Right cardiac atrium (tissue), 5 donors: ENCODE data around the gene ARFGAP3. TPM values are rescaled to one million over a fixed set of nuclear protein-coding genes. Genes with fewer than 3 reads are reported as not detected.
"Not testable (repeated sequence)": the region's sequence is repeated elsewhere in the genome, so short reads cannot be mapped to it uniquely, and the experiment has no call there.

Experiments used
- ATAC-seq, 2 donors: fragments of 200-7000 bp; cut with Tn5 transposase; one replicate each; pipeline versions ENCODE4 v1.8.0 to v1.9.1; 2020; ENCODE audit warnings: moderate library complexity in 2 of 2, mild to moderate bottlenecking in 1 of 2
- DNase-seq, 3 donors: peaks; one replicate each; pipeline ENCODE4 v3.0.0-alpha.2; 2020
- H3K27ac ChIP-seq: one replicate; pipeline ENCODE4 v1.5.1; 2013; ENCODE audit warnings: mild to moderate bottlenecking, low read length, control low read depth, moderate library complexity
- H3K27me3 ChIP-seq: one replicate; pipeline ENCODE4 v1.6.1; 2013; ENCODE audit not compliant: control insufficient read depth, insufficient read depth
- H3K4me1 ChIP-seq: one replicate; pipeline ENCODE4 v1.6.1; 2013; ENCODE audit warnings: low read length; ENCODE audit not compliant: control insufficient read depth, insufficient read depth
- H3K4me3 ChIP-seq: one replicate; pipeline ENCODE4 v1.5.1; 2013; ENCODE audit warnings: low read length, control low read depth
- H3K9me3 ChIP-seq: one replicate; pipeline ENCODE4 v1.6.1; 2013; ENCODE audit warnings: low read length; ENCODE audit not compliant: control insufficient read depth
- WGBS: extraction: QIAGEN DNeasy Blood & Tissue Kit; methylation state at CpG from one replicate; pipeline ENCODE4 v1.1.7; 2013; 5-methylcytosine and 5-hydroxymethylcytosine counted together
- intact Hi-C, 4 donors: fragments of 100-400 bp; cut with DNase I; formaldehyde crosslinking; loops; one replicate each; pipeline versions ENCODE4 v1.11.0 to v1.14.0; 2022 to 2023
- polyA plus RNA-seq: library from polyadenylated mRNA; stranded (reverse); fragments of 200-250 nt; gene quantifications from one replicate; pipeline ENCODE4 v1.2.3, GENCODE V29; 2013
- total RNA-seq, 4 donors: library from RNA; stranded (reverse); fragmentation: NEBNext Ultra II Directional; extraction: Animal tissue kit (Norgen Biotek cat#: 25700); gene quantifications; one replicate each; pipeline ENCODE4 v1.2.1, GENCODE V29; 2021
- donor health status: healthy with polysubstance abuse.
- donor health status: DM: no; HTN: yes; CAD: no.
- donor health status: DM: no; HTN: no; CAD: no.
- donor health status: DM: no; HTN: yes; CAD: no; lungs with severe emphysema.
- donor health status: DM: yes; HTN: yes; CAD: no.

ARFGAP3 gene
- total and polyA plus RNA-seq, 5 donors, result 17.0 to 37.7 (median 26.3) TPM

- Histone ChIP-seq H3K9me3 (no peaks in the 10 kb centered on the region), H3K4me3 (no peak overlapping the region), H3K27me3 (no peaks in the 10 kb centered on the region), H3K27ac (no peak overlapping the region), H3K4me1 (no peaks in the 10 kb centered on the region)
- intact Hi-C loops, result no loop called here
- ATAC-seq (no peak), DNase-seq (no peak)
- 86% methylated on average over 13 of the region's 13 CpGs for WGBS
These were observed 93.0 kb downstream of the ARFGAP3 start for GRCh38 chr22:42763965-42764480.

- 81% methylated on average over 18 of the region's 18 CpGs for WGBS
- Histone ChIP-seq H3K4me1 (no peaks in the 10 kb centered on the region), H3K9me3 (no peaks in the 10 kb centered on the region), H3K4me3 (no peak overlapping the region), H3K27ac (no peak overlapping the region), H3K27me3 (no peaks in the 10 kb centered on the region)
- ATAC-seq, result no peak
- DNase-seq, result no peak
- intact Hi-C loops, result no loop called here
These were observed 96.1 kb downstream of the ARFGAP3 start for GRCh38 chr22:42760806-42761565.

GRCh38 chr22:42758931-42759629 is 98.0 kb downstream of the ARFGAP3 start:
- DNase-seq (no peak), ATAC-seq (no peak)
- 87% methylated on average over 23 of the region's 23 CpGs for WGBS
- intact Hi-C loops, result no loop called here
- H3K9me3 ChIP-seq, result no peaks in the 10 kb centered on the region
- H3K27me3 ChIP-seq, result no peaks in the 10 kb centered on the region
- peaks cover 3% of the 10 kb centered on the region for H3K4me1 ChIP-seq
- H3K4me3 ChIP-seq, result no peak overlapping the region
- no peak overlapping the region for H3K27ac ChIP-seq

DNA sequence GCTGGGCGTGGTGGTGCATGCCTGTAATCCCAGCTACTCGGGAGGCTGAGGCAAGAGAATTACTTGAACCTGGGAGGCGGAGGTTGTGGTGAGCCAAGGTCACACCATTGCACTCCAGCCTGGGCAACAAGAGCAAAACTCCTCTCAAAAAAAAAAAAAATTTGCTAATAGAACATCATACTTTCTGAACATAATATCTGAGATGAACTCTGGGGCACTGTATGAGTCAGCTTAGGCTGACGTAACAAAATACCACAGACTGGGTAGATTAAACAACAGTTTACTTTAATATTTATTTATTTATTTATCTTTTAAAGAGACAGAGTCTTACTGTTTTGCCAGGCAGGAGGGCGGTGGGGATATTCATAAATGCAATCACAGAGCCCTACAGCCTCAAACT is 101.5 kb downstream of the ARFGAP3 start:
- H3K27me3 ChIP-seq, H3K9me3 ChIP-seq, H3K4me3 ChIP-seq, intact Hi-C loops, H3K4me1 ChIP-seq, DNase-seq, H3K27ac ChIP-seq: not testable (repeated sequence)
- peak in 1 of 2 donors; percentile 17 for ATAC-seq
- WGBS, result 75% methylated on average over 5 of the region's 5 CpGs

- H3K4me3 ChIP-seq, H3K27ac ChIP-seq, DNase-seq, ATAC-seq, H3K27me3 ChIP-seq, H3K9me3 ChIP-seq, intact Hi-C loops, H3K4me1 ChIP-seq: not testable (repeated sequence)
- WGBS, result 92% methylated on average over 15 of the region's 16 CpGs
These were observed 102.0 kb downstream of the ARFGAP3 start for GRCh38 chr22:42755121-42755520.

DNA sequence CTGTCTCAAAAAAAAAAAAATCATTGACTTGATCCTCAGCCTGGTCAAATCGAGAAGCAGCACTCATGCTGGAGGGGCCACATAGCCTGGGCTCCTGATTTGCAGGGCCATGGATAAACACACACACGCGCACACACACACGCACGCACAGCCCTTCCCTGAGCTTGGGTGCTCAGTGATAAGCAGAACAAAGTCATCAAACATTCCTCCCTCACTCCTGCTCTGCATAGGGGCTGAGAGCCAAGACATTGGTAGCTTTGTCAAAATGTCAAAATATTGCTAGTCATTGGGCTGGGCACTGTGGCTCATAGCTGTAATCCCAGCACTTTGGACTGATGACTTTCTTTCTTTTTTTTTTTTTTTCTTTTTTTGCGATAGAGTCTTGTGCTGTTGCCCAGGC is 102.4 kb downstream of the ARFGAP3 start:
- Histone ChIP-seq H3K27me3 (no peaks in the 10 kb centered on the region), H3K4me1 (peaks cover 4% of the 10 kb centered on the region), H3K9me3 (no peaks in the 10 kb centered on the region), H3K4me3 (no peak overlapping the region), H3K27ac (peak overlapping the region; percentile 51)
- ATAC-seq (peak; percentile 28 to 51), DNase-seq (peak; percentile 44 to 75 (median 71))
- intact Hi-C loops, result no loop called here
- 51% methylated on average over 6 of the region's 6 CpGs for WGBS

DNA sequence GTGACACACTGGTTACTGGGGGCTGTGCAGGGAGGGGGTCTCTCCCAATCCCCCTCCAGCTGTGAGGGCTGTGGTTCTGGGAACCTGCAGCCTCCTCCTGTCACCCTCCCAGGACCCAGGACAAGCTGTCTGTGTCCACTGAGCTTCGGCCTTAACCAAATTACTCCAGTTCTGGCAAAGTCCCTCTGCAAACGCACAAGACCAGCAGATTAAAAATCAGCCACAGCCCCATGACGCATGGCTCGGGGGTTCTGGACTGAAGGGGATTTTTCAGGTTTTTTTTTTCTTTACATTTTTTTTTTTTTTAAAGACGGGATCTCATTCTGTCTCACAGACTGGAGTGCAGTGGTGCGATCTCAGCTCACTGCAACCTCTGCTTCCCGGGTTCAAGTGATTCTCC is 104.2 kb downstream of the ARFGAP3 start:
- no peaks in the 10 kb centered on the region for H3K27me3 ChIP-seq
- H3K4me3 ChIP-seq, result no peak overlapping the region
- peaks cover 4% of the 10 kb centered on the region for H3K4me1 ChIP-seq
- ATAC-seq (peak in 1 of 2 donors; percentile 9), DNase-seq (peak in 1 of 3 donors; percentile 47)
- H3K9me3 ChIP-seq, result no peaks in the 10 kb centered on the region
- H3K27ac ChIP-seq, result peak overlapping the region; percentile 40
- intact Hi-C loops, result no loop called here
- WGBS, result 71% methylated on average over 7 of the region's 7 CpGs

DNA sequence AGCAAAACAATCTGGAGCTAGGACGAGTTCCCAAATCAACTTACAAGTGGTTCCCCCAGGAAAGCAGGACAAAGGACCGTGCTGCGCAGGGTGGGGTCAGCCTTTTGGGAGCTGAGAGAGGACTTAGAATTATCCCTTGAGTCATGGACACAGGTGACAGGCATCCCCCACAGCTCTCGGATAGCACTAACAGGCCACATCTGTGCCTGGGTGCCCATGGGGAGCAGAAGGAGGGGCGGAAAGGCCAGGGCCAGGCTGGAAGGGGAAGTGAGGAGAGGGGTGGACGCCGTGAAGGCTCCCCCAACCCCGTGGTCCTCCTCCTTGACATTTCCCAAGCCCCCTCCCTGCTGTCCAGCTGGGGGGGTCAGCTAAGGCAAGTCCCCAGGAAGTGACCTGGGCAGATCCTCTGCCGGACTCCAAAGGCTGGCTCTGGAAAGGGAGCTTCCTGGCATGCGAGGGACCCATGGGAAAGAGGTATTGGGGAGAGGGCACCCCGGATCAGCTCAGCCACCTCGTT is 104.8 kb downstream of the ARFGAP3 start:
- intact Hi-C loops, result no loop called here
- 48% methylated on average over 12 of the region's 12 CpGs for WGBS
- no peak for ATAC-seq

DNA sequence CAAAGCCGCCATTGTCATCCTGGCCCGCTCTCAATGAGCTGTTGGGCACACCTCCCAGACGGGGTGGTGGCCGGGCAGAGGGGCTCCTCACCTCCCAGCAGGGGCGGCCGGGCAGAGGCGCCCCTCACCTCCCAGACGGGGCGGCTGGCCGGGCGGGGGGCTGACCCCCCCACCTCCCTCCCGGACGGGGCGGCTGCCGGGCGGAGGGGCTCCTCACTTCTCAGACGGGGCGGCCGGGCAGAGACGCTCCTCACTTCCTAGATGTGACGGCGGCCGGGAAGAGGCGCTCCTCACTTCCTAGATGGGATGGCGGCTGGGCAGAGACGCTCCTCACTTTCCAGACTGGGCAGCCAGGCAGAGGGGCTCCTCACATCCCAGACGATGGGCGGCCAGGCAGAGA is 106.7 kb downstream of the ARFGAP3 start:
- H3K4me3 ChIP-seq, H3K4me1 ChIP-seq, ATAC-seq, H3K27ac ChIP-seq, H3K9me3 ChIP-seq, DNase-seq, H3K27me3 ChIP-seq, intact Hi-C loops: not testable (repeated sequence)
- WGBS, result 85% methylated on average over 23 of the region's 28 CpGs

More for the DNA sequence above, 104.8 kb downstream of the ARFGAP3 start:
- H3K4me3 ChIP-seq, result no peak overlapping the region
- no peak for DNase-seq
- peak overlapping the region; percentile 40 for H3K27ac ChIP-seq
- peaks cover 6% of the 10 kb centered on the region for H3K4me1 ChIP-seq
- no peaks in the 10 kb centered on the region for H3K9me3 ChIP-seq
- no peaks in the 10 kb centered on the region for H3K27me3 ChIP-seq

- Histone ChIP-seq H3K27me3 (no peaks in the 10 kb centered on the region), H3K9me3 (no peaks in the 10 kb centered on the region), H3K27ac (peak overlapping the region; percentile 95), H3K4me3 (no peak overlapping the region), H3K4me1 (peaks cover 3% of the 10 kb centered on the region)
- intact Hi-C loops, result no loop called here
- DNase-seq (peak in 1 of 3 donors; percentile 76), ATAC-seq (peak; percentile 1 to 13)
- WGBS, result 44% methylated on average over 14 of the region's 14 CpGs
These were observed 109.2 kb downstream of the ARFGAP3 start for GRCh38 chr22:42747701-42748513.
